Cortex of kidney (tissue), 1 donor: ENCODE measurements around the gene RNH1.

Source experiments
- DNase-seq: peaks from one replicate; lab custom pipeline; 2025; lab: John Stamatoyannopoulos, UW

Gene RNH1

GRCh38 chr11:506995-507726, at the start of gene RNH1:
RNH1 (minus strand) TSS chr11:507242; CDS start chr11:502162, 5,080 bp downstream.
- DNase-seq: peak; percentile 59

GRCh38 chr11:555780-556661, 49.0 kb upstream of the RNH1 start:
- DNase-seq: no peak

GRCh38 chr11:555227-555779, 48.3 kb upstream of the RNH1 start:
- no peak for DNase-seq

- DNase-seq: no peak
Measured at GRCh38 chr11:554428-555226, 47.6 kb upstream of the RNH1 start.

GRCh38 chr11:553988-554340, 46.9 kb upstream of the RNH1 start:
- no peak for DNase-seq

DNA sequence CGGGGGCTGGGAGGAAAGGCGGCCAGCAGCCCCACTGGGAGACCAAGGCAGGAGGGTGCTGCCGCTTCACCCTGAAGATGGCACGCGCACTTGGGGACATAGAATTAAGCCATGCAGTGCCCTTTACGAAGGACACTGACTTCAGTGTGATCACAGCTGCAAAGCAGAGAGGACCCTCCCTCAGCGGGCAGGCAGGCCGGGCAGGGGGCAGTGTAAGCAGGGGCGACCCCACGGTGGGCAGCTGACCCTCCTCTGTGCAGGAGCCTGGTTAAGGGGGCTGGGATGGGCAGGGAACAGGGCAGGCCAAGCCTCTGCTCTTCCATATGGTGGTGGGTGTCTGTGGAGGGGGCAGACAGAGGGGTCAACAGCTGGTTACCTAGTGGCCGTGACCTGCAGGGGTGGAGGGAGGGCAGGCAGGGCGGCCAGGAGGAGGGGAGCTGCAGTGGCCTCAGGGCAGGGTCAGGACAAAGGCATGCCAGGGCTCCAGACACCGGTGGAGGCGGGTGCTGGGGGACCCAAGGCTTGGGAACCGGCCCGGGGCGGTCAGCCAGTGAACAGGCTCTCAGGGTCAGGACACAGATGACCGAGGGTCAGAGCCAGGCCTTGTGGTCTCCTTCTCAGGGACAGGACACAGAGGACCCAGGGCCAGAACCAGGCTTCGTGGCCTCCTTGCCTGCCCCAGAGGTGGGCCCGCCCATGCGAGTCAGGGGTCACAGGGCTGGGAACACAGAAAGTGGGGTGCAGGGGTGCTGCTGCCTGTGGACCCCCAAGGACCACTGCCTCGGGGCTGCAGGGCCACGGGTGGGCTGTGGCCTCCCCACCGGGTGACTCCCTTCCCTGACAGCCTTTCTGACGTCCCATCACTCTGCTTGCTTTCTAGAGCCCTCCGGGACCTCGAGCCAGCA, 46.3 kb upstream of the RNH1 start:
- DNase-seq: no peak

- no peak for DNase-seq
Measured at GRCh38 chr11:551596-551995, 44.6 kb upstream of the RNH1 start.

GRCh38 chr11:551131-551530, 44.1 kb upstream of the RNH1 start:
- DNase-seq: no peak

GRCh38 chr11:550746-551085, 43.7 kb upstream of the RNH1 start:
- DNase-seq: no peak

- DNase-seq: no peak
Measured at GRCh38 chr11:550021-550745, 43.1 kb upstream of the RNH1 start.

- DNase-seq: no peak
Measured at GRCh38 chr11:548700-549603, 41.9 kb upstream of the RNH1 start.

GRCh38 chr11:545171-545570, 38.1 kb upstream of the RNH1 start:
- no peak for DNase-seq

- DNase-seq: no peak
Measured at GRCh38 chr11:544817-545166, 37.8 kb upstream of the RNH1 start.

GRCh38 chr11:541433-541885, 34.4 kb upstream of the RNH1 start:
- no peak for DNase-seq

GRCh38 chr11:540583-541432, 33.8 kb upstream of the RNH1 start:
- DNase-seq: no peak

- no peak for DNase-seq
Measured at GRCh38 chr11:539971-540481, 33.0 kb upstream of the RNH1 start.

- no peak for DNase-seq
Measured at GRCh38 chr11:538431-539051, 31.5 kb upstream of the RNH1 start.
